ENCODE measurements around the gene COL2A1. TPM values are rescaled to one million over a fixed set of nuclear protein-coding genes. Genes with fewer than 3 reads are reported as not detected.

COL2A1 gene
- total RNA-seq, 1 experiment from 2014 or later, result 10.8 TPM

- no peak overlapping the region for H4K91ac ChIP-seq (ENCODE audit: insufficient read length, low read depth, low read length)
Measured at GRCh38 chr12:47982311-47982710, 22.0 kb downstream of the COL2A1 start.

More at GRCh38 chr12:47982311-47982710, 22.0 kb downstream of the COL2A1 start:
- H3K4me1 ChIP-seq (ENCODE audit: insufficient read depth, low read length), result no peaks in the 10 kb centered on the region
- no peak overlapping the region for H2BK5ac ChIP-seq (ENCODE audit: insufficient read length, low read length)
- H4K8ac ChIP-seq (replicated peaks; ENCODE audit: insufficient read length, low read depth, low read length), result no peak overlapping the region
- TF ChIP-seq CTCF (conservative IDR thresholded peaks at IDR 0.05), result no peak
- no peaks in the 10 kb centered on the region for H3K23me2 ChIP-seq (ENCODE audit: insufficient read length, low read depth, low read length, poor library complexity, severe bottlenecking)
- H3K79me1 ChIP-seq (ENCODE audit: insufficient read depth, low read depth, low read length, poor library complexity, severe bottlenecking), result no peaks in the 10 kb centered on the region
- H2BK120ac ChIP-seq (ENCODE audit: low read depth, low read length, poor library complexity, severe bottlenecking), result no peak overlapping the region
- no peak overlapping the region for H3K56ac ChIP-seq (ENCODE audit: insufficient read length, low read depth, low read length)
- H2AFZ ChIP-seq (ENCODE audit: low read length), result no peak overlapping the region
- H4K5ac ChIP-seq (ENCODE audit: insufficient read length, low read depth, low read length), result no peak overlapping the region
- peaks cover 72% of the 10 kb centered on the region for H3K27me3 Mint-ChIP-seq (ENCODE audit: low read depth)
- no peak overlapping the region for H2AK5ac ChIP-seq (ENCODE audit: insufficient read length, low read length)
- H3K79me2 ChIP-seq (ENCODE audit: insufficient read depth, low read length), result no peaks in the 10 kb centered on the region
- no CpG with 5 or more reads among the region's 5 CpGs for WGBS (ENCODE audit: extremely low coverage, insufficient read length, low lambda C conversion rate)
- peaks cover 0 to 1% (median 0%) of the 10 kb centered on the region in 3 experiments; a peak in 1 of 7 replicates for H3K36me3 Mint-ChIP-seq (ENCODE audit: insufficient read depth in 1 of 3, low read depth in 3 of 3)
- H3K4me1 Mint-ChIP-seq, result peaks cover 4 to 6% of the 10 kb centered on the region in 2 experiments; a peak in 2 of 4 replicates
- H3K4me2 ChIP-seq (ENCODE audit: insufficient read depth, insufficient read length, low read length), result no peak overlapping the region
- H3K27me3 ChIP-seq (ENCODE audit: insufficient read depth, low read length), result no peaks in the 10 kb centered on the region
- H4K20me1 ChIP-seq (ENCODE audit: control insufficient read depth, insufficient read depth, insufficient read length), result no peaks in the 10 kb centered on the region
- H3K4me3 Mint-ChIP-seq, result no peak overlapping the region
- H3K27ac ChIP-seq (ENCODE audit: insufficient read length, low read depth, low read length), result no peak overlapping the region
- no peak overlapping the region for H3K18ac ChIP-seq (ENCODE audit: insufficient read length, low read depth, low read length)
- H3K4ac ChIP-seq (ENCODE audit: low read depth, low read length), result no peak overlapping the region
- no peak overlapping the region for H3K14ac ChIP-seq (ENCODE audit: insufficient read depth, low read length)
- H3T11ph ChIP-seq (ENCODE audit: low read length), result no peak overlapping the region
- no peak overlapping the region for H2BK12ac ChIP-seq (ENCODE audit: insufficient read length, low read depth, low read length)
- no peak overlapping the region for H3K27ac Mint-ChIP-seq
- H3K9me3 ChIP-seq (ENCODE audit: control insufficient read depth, low read depth, low read length), result no peaks in the 10 kb centered on the region
- no peak overlapping the region for H3K9ac ChIP-seq (ENCODE audit: extremely low read depth, insufficient read length, low read length)
- no peak overlapping the region for H3K23ac ChIP-seq (ENCODE audit: insufficient read length, low read depth, low read length)
- no peak overlapping the region for H2BK20ac ChIP-seq (ENCODE audit: low read depth, low read length, poor library complexity, severe bottlenecking)
- H3K9me3 Mint-ChIP-seq, result peaks cover 0 to 3% of the 10 kb centered on the region in 2 experiments; a peak in 1 of 5 replicates
- H2BK15ac ChIP-seq (ENCODE audit: low read depth, low read length), result no peak overlapping the region
- DNase-seq, result no peak

Data from H9 (cell line).